SK-N-SH treated with all-trans-retinoic acid at 6 μM for 48 hours (cell line): ENCODE measurements around the gene MEOX1.

Source experiments
- CREB5 ChIP-seq: fragments of 250-450 bp; sonication (Bioruptor Pico); IDR thresholded peaks from 2 replicates; pipeline ENCODE4 v1.5.1; 2020; ENCODE audit warnings: low read depth, mild to moderate bottlenecking, moderate library complexity
- CSDC2 ChIP-seq: fragments of 250-450 bp; sonication (Bioruptor Pico); IDR thresholded peaks from 2 replicates; pipeline ENCODE4 v1.5.0; 2020; ENCODE audit warnings: mild to moderate bottlenecking, moderate library complexity
- ISL1 ChIP-seq: fragments of 250-450 bp; sonication (Bioruptor Pico); IDR thresholded peaks from 2 replicates; pipeline ENCODE4 v2.1.2; 2022; ENCODE audit warnings: mild to moderate bottlenecking, moderate library complexity
- TSHZ2 ChIP-seq: fragments of 250-450 bp; sonication (Bioruptor Pico); IDR thresholded peaks from 2 replicates; pipeline ENCODE4 v1.5.0; 2020; ENCODE audit warnings: mild to moderate bottlenecking, moderate library complexity
- ZNF565 ChIP-seq: fragments of 450-650 bp; formaldehyde crosslinking; conservative IDR thresholded peaks from 2 replicates; pipeline ENCODE4 v1.5.0; 2020; ENCODE audit warnings: low read depth, mild to moderate bottlenecking, moderate library complexity

- TF ChIP-seq CSDC2 (CRISPR knock-in tag) (no peak), CREB5 (CRISPR knock-in tag) (no peak), TSHZ2 (CRISPR knock-in tag) (no peak), ISL1 (CRISPR knock-in tag) (no peak), ZNF565 (CRISPR knock-in tag) (no peak)
Observed at GRCh38 chr17:43645765-43646481, 15.8 kb downstream of the MEOX1 start.
